SK-MEL-5 (cell line): ENCODE results near the gene SRGAP1. TPM values are rescaled to one million over a fixed set of nuclear protein-coding genes. Genes with fewer than 3 reads are reported as not detected.

Experiments used
- DNase-seq: peaks from one replicate; pipeline ENCODE4 v3.0.0-alpha.2; 2016; ENCODE audit warnings: low read depth, low spot score
- in situ Hi-C: cut with HindIII; loops from 2 replicates; pipeline ENCODE4 v1.10.0; 2016; ENCODE audit warnings: low sequenced_read_pairs, high pct_unique_total_duplicates, low pct_unique_long_range_greater_than_20kb
- total RNA-seq: library from RNA; depleted of rRNA; stranded (reverse); fragments of >200 nt; shearing (Covaris generic); gene quantifications from 2 replicates; pipeline ENCODE4 v1.2.3, GENCODE V29; 2014

Gene SRGAP1
- total RNA-seq, 1 experiment from 2014 or later: 20.7 TPM

- in situ Hi-C loops: no loop called here
- no peak for DNase-seq
These were observed 44.6 kb downstream of the SRGAP1 start for GRCh38 chr12:63888908-63889635.

GRCh38 chr12:63889721-63890509, 45.4 kb downstream of the SRGAP1 start:
- in situ Hi-C loops: no loop called here
- DNase-seq: no peak

DNA sequence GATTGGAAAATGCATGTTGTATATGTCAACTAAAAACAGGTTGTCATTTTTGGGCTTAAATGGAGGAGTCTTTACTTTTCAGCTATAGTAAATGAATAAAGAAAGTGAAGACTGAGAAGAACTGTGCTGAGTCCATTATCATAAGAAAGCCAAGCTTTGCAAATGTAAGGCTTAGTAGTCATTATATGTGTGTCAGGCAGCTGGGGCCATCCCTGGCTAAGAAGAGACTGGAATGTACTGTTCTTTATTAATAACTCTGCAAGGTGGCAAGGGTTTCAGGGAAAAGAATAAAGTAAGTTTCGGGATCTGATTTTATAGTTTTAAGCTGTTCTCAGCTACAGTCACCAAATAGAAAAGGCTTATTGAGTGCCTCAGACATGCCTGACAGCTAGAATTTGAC, 48.7 kb downstream of the SRGAP1 start:
- in situ Hi-C loops: no loop called here
- no peak for DNase-seq

- DNase-seq: no peak
- in situ Hi-C loops: no loop called here
These were observed 49.6 kb downstream of the SRGAP1 start for GRCh38 chr12:63894132-63894531.

- in situ Hi-C loops: no loop called here
- no peak for DNase-seq
These were observed 51.3 kb downstream of the SRGAP1 start for GRCh38 chr12:63895841-63896240.

- in situ Hi-C loops: no loop called here
- peak; percentile 39 for DNase-seq
These were observed 53.4 kb downstream of the SRGAP1 start for GRCh38 chr12:63897931-63898330.

GRCh38 chr12:63898764-63899337, 54.4 kb downstream of the SRGAP1 start:
- in situ Hi-C loops: no loop called here
- no peak for DNase-seq

GRCh38 chr12:63899396-63899795, 54.9 kb downstream of the SRGAP1 start:
- in situ Hi-C loops: no loop called here
- no peak for DNase-seq

- no peak for DNase-seq
- in situ Hi-C loops: no loop called here
These were observed 56.7 kb downstream of the SRGAP1 start for GRCh38 chr12:63900922-63901793.

DNA sequence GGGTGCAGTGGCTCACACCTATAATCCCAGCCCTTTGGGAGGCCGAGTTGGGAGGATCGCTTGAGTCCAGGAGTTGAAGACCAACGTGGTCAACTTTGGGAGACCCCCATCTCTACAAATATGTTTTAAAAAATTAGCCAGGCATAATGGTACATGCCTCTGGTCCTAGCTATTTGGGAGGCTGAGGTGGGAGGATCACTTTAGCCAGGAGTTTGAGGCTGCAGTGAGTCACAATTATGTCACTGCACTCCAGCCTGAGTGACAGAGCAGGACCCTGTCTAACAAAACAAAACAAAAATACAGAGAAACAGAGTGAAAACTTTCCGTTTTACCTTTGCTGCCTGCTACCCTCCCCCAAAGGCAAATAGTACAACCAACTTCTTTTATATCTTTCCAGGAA, 60.2 kb downstream of the SRGAP1 start:
- in situ Hi-C loops: no loop called here
- no peak for DNase-seq

DNA sequence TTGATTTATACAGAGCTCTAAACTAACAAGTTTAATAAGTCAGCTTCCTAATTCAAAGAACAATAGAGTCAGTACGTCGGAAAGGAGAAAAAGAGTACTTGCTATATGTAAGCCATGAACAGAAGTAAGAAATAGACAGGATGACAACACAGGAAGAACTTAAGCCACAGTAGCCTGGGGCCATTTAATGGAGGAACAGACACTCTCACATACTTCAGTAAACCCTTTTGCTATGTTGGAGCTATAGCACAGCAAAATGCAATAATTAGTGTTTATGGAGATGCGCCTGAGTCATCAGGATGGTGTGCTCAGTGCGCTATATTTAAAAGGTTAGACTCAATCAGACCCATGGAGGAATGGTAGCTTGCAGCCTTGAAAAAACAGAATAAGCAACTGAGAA, 61.0 kb downstream of the SRGAP1 start:
- in situ Hi-C loops: no loop called here
- peak; percentile 84 for DNase-seq

GRCh38 chr12:63906876-63907275, 62.4 kb downstream of the SRGAP1 start:
- no peak for DNase-seq
- in situ Hi-C loops: no loop called here

DNA sequence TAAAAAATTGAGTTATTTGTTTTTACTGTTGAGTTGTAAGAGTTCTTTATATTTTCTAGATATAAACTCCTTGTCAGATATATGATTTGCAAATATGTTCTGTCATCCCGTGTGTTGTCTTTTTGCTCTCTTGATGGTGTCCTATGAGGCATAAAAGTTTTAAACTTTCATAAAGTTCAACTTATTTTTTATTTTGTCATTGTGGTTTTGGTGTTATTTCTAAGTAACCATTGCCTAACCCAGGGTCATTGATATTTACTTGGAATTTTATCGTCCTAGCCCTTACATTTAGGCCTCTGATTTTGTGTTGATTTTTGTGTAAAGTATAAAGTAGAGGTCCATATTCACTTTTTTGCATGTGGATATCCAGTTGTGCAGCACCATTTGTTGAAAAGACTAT, 63.1 kb downstream of the SRGAP1 start:
- DNase-seq: no peak
- in situ Hi-C loops: no loop called here

GRCh38 chr12:63909746-63910145, 65.2 kb downstream of the SRGAP1 start:
- in situ Hi-C loops: no loop called here
- no peak for DNase-seq

- DNase-seq: no peak
- in situ Hi-C loops: no loop called here
These were observed 66.8 kb downstream of the SRGAP1 start for GRCh38 chr12:63911341-63911740.

DNA sequence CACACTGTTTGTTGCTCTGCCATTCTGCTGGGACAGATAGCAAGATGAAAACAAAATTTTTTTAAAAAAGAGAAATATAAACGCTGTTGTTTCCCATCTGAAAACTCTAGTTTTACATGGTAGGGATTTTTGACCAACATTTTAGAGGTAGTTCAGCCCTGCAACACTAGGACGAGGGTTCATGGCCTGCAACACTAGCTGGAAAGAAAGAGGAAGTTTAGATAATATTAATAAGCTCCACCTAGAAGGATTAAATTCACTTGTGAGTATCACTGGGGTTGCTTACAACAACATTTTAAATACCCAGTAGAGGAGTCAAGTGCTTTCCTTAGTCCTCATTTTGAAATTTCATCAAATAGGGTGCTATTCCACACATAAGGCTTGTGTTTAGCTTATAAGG, 68.2 kb downstream of the SRGAP1 start:
- in situ Hi-C loops: no loop called here
- no peak for DNase-seq

GRCh38 chr12:63913929-63914328, 69.4 kb downstream of the SRGAP1 start:
- in situ Hi-C loops: no loop called here
- DNase-seq: no peak
